Fibroblast of lung (primary cell): ENCODE measurements around the gene DNAJA2. TPM values are rescaled to one million over a fixed set of nuclear protein-coding genes. Genes with fewer than 3 reads are reported as not detected.
A peak's percentile ranks its signal among the peaks of the same experiment; 100 is the strongest.

Source experiments
- DNase-seq, 2 donors: peaks; one replicate each; pipeline versions ENCODE4 v3.0.0 to v3.0.0-alpha.2; 2010; ENCODE audit warnings: low read depth in 2 of 2
- H2AFZ ChIP-seq: 2 replicates; pipeline ENCODE4 v1.5.1; 2012; ENCODE audit warnings: low read length, control low read depth, inconsistent platforms
- H3K27ac ChIP-seq: 2 replicates; pipeline ENCODE4 v1.5.1; 2011; ENCODE audit warnings: low read length, control low read depth; ENCODE audit not compliant: insufficient read depth
- H3K27me3 ChIP-seq: 2 replicates; pipeline ENCODE4 v1.5.1; 2011; ENCODE audit warnings: mild to moderate bottlenecking, low read length; ENCODE audit not compliant: control insufficient read depth, insufficient read depth
- H3K36me3 ChIP-seq: 2 replicates; pipeline ENCODE4 v1.5.1; 2011; ENCODE audit warnings: low read length; ENCODE audit not compliant: control insufficient read depth, insufficient read depth
- H3K4me1 ChIP-seq: 2 replicates; pipeline ENCODE4 v1.5.1; 2011; ENCODE audit warnings: low read length; ENCODE audit not compliant: control insufficient read depth, insufficient read depth; ENCODE audit errors: extremely low read depth
- H3K4me2 ChIP-seq: 2 replicates; pipeline ENCODE4 v1.5.1; 2011; ENCODE audit warnings: low read length, control low read depth; ENCODE audit not compliant: insufficient read depth; ENCODE audit errors: extremely low read depth
- H3K4me3 ChIP-seq, 4 experiments: fragments of 200-600 bp in 1 of 4; sonication (generic) in 1 of 4; replicated peaks in 1 of 4; 2 replicates each; pipeline ENCODE4 v1.5.1; 2011 to 2016; ENCODE audit warnings: low read length in 4 of 4, low read depth in 3 of 4, mild to moderate bottlenecking in 3 of 4, control low read depth in 2 of 4, inconsistent platforms in 1 of 4, mixed read lengths in 1 of 4; ENCODE audit not compliant: insufficient read depth in 1 of 4; ENCODE audit errors: control extremely low read depth in 1 of 4
- H3K79me2 ChIP-seq: 2 replicates; pipeline ENCODE4 v1.5.1; 2012; ENCODE audit warnings: mild to moderate bottlenecking, low read length, inconsistent platforms; ENCODE audit not compliant: control insufficient read depth, insufficient read depth
- H3K9ac ChIP-seq: 2 replicates; pipeline ENCODE4 v1.5.1; 2011; ENCODE audit warnings: mild to moderate bottlenecking, low read length, control low read depth; ENCODE audit not compliant: insufficient read depth
- H3K9me3 ChIP-seq: 2 replicates; pipeline ENCODE4 v1.5.1; 2012; ENCODE audit warnings: low read depth, low read length; ENCODE audit not compliant: control insufficient read depth, insufficient read depth
- H4K20me1 ChIP-seq: 2 replicates; pipeline ENCODE4 v1.5.1; 2011; ENCODE audit warnings: low read length; ENCODE audit not compliant: control insufficient read depth, insufficient read depth; ENCODE audit errors: extremely low read depth
- CTCF ChIP-seq, 2 donors: IDR thresholded peaks in 1 of 2; conservative IDR thresholded peaks in 1 of 2; 1 replicate in 1 of 2; 2 replicates in 1 of 2; pipeline ENCODE4 v1.5.1; 2011 to 2012; ENCODE audit warnings: low read length in 2 of 2, control low read depth in 1 of 2, inconsistent platforms in 1 of 2, low read depth in 1 of 2, mild to moderate bottlenecking in 1 of 2
- EZH2 ChIP-seq: IDR thresholded peaks from 2 replicates; pipeline ENCODE4 v1.5.1; 2012; ENCODE audit warnings: low read length, control low read depth, mild to moderate bottlenecking; ENCODE audit errors: missing control alignments
- polyA plus RNA-seq, 2 donors: library from polyadenylated mRNA; depleted of rRNA in 1 of 2; stranded (reverse) in 1 of 2; unstranded in 1 of 2; fragments of >200 nt; gene quantifications; 2 replicates each; pipeline ENCODE4 v1.2.1, GENCODE V29; 2011 to 2012; ENCODE audit warnings: missing spikeins in 1 of 2
- total RNA-seq: library from RNA; depleted of rRNA; stranded (reverse); fragments of >200 nt; gene quantifications from 2 replicates; pipeline ENCODE4 v1.2.1, GENCODE V29; 2014

Gene DNAJA2
- total and polyA plus RNA-seq, 2 donors (not counting 1 experiment from before 2014, with no cell fraction given) = 32.5 to 78.3 TPM

- TF ChIP-seq EZH2 (no peak), CTCF (conservative IDR thresholded peaks at IDR 0.05 in 1 of 2, IDR thresholded peaks at IDR 0.05 in 1 of 2; ENCODE audit: low read depth in 1 of 2, low read length in 2 of 2) (no peak)
- Histone ChIP-seq H3K27ac (no peak overlapping the region), H3K36me3 (no peaks in the 10 kb centered on the region), H3K9me3 (no peaks in the 10 kb centered on the region), H3K79me2 (no peaks in the 10 kb centered on the region), H3K27me3 (no peaks in the 10 kb centered on the region), H3K4me2 (no peak overlapping the region), H2AFZ (no peak overlapping the region), H3K4me3 (no peak overlapping the region), H3K4me1 (no peaks in the 10 kb centered on the region), H3K9ac (no peak overlapping the region), H4K20me1 (no peaks in the 10 kb centered on the region)
- DNase-seq = no peak
Measured at GRCh38 chr16:46997844-46998243, 24.4 kb upstream of the DNAJA2 start.

DNA sequence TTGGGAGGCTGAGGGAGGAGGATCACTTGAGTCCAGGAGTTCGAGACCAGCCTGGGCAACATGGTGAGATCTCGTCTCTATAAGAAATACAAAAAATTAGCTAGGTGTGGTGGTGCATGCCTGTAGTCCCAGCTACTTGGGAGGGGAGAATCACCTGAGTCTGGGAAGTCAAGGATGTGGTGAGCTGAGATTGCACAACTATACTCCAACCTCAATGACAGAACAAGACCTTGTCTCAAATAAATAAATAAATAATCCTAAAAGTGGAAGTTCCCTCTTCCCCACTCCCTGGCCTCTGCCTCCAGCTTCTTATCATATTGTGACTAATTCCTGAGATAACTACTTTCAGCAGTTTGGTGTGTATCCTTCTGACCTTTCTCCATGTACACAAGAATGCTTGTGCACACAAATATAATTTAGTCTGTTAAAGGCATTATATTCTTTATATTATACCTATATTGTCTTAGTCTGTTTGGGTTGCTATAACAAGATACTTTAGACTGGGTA lies 23.5 kb upstream of the DNAJA2 start:
- no peaks in the 10 kb centered on the region for H3K9me3 ChIP-seq

DNA sequence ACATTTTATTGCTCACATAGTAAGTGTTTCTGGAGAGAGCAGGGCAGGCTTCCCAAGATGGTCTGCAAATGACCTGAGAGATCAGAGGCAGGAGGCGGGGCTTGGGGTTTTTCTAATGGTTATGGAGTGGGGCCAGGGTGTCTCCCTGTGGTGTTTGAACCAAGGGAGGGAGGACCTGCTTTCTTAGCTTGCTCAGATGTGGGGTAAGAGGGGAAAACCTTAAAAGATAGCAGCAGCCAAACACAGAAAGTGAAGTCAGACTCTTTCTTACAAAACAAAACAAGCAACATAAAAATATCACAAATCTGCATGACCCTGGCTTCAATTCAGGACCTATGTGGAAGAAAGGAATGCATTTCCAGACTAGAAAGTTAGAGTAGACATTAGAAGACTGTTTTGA lies 22.9 kb upstream of the DNAJA2 start:
- Histone ChIP-seq H3K4me1 (no peaks in the 10 kb centered on the region), H3K4me3 (no peak overlapping the region), H2AFZ (no peak overlapping the region), H3K27ac (no peak overlapping the region), H3K4me2 (no peak overlapping the region), H3K27me3 (no peaks in the 10 kb centered on the region), H3K79me2 (no peaks in the 10 kb centered on the region), H3K36me3 (no peaks in the 10 kb centered on the region), H3K9me3 (no peaks in the 10 kb centered on the region), H3K9ac (no peak overlapping the region), H4K20me1 (no peaks in the 10 kb centered on the region)
- peak in 1 of 2 donors; percentile 10 for DNase-seq
- TF ChIP-seq EZH2 = no peak

More for the DNA sequence above, 23.5 kb upstream of the DNAJA2 start:
- H3K4me1 ChIP-seq = no peaks in the 10 kb centered on the region
- H3K4me2 ChIP-seq = no peak overlapping the region
- no peaks in the 10 kb centered on the region for H3K27me3 ChIP-seq
- no peak overlapping the region for H3K9ac ChIP-seq
- H2AFZ ChIP-seq = no peak overlapping the region
- no peak overlapping the region for H3K4me3 ChIP-seq
- H3K79me2 ChIP-seq = no peaks in the 10 kb centered on the region
- DNase-seq = no peak
- H4K20me1 ChIP-seq = no peaks in the 10 kb centered on the region
- no peak for TF ChIP-seq CTCF (conservative IDR thresholded peaks at IDR 0.05 in 1 of 2, IDR thresholded peaks at IDR 0.05 in 1 of 2; ENCODE audit: low read depth in 1 of 2, low read length in 2 of 2)
- TF ChIP-seq EZH2 = no peak
- H3K36me3 ChIP-seq = no peaks in the 10 kb centered on the region
- no peak overlapping the region for H3K27ac ChIP-seq
